ENCODE data around the gene GALNT1. TPM values are rescaled to one million over a fixed set of nuclear protein-coding genes. Genes with fewer than 3 reads are reported as not detected.

Gene GALNT1
- total RNA-seq, 4 donors from 2014 or later: 47.6 to 129 (median 73.5) TPM

DNA sequence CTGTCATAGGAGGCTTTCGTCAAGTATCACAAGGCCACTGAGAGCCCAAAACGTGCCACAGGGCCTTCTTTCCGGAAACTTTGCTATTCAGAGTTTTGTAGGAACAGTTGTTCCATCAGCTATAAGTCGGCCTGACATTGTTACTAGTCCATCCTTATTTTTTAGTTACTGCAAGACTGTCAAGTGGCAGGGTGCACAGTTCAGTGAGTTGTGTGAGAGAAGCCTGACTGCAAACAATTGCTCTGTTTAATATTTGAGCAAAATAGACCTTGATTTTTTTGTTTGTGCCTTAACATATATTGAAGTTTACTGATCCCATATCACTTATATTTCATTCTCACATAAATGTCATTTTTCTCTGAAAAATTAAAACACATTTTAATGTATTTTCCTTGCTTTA is 110.1 kb downstream of the GALNT1 start:
- 86 to 96% methylated on average over 4 of the region's 4 CpGs for WGBS, 2 donors
- intact Hi-C loops (cut with DNase I): no loop called here
- no peak for TF ChIP-seq POLR2A (IDR thresholded peaks at IDR 0.05)
- TF ChIP-seq, protein P1, sequence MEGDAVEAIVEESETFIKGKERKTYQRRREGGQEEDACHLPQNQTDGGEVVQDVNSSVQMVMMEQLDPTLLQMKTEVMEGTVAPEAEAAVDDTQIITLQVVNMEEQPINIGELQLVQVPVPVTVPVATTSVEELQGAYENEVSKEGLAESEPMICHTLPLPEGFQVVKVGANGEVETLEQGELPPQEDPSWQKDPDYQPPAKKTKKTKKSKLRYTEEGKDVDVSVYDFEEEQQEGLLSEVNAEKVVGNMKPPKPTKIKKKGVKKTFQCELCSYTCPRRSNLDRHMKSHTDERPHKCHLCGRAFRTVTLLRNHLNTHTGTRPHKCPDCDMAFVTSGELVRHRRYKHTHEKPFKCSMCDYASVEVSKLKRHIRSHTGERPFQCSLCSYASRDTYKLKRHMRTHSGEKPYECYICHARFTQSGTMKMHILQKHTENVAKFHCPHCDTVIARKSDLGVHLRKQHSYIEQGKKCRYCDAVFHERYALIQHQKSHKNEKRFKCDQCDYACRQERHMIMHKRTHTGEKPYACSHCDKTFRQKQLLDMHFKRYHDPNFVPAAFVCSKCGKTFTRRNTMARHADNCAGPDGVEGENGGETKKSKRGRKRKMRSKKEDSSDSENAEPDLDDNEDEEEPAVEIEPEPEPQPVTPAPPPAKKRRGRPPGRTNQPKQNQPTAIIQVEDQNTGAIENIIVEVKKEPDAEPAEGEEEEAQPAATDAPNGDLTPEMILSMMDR (IDR thresholded peaks at IDR 0.05): no peak
- Histone ChIP-seq H3K36me3 (peaks cover 0 to 66% (median 6%) of the 10 kb centered on the region in 3 donors), H3K9me3 (no peaks in the 10 kb centered on the region), H3K27ac (no peak overlapping the region), H3K27me3 (no peaks in the 10 kb centered on the region), H3K4me3 (no peak overlapping the region), H3K4me1 (peaks cover 0 to 7% (median 0%) of the 10 kb centered on the region in 3 donors)
- DNase-seq: no peak

DNA sequence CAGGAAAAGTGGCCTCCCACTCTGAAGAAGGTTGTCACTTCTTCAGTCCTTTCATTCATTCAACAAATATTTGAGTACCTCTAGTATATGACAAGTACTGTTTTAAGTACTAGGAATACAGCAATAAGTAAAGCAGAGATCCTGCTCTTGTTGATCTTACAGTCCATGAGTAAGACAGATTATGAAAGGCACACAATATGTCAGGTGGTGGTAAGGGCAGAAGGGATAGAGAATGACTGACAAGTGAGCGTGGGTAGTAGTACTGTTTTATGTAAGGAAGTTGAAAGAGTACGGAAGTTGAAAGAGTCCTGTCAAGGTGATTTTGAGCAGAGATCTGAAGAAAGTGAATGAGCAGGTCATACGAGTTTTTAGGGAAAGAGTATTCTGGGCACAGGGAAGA is 111.3 kb downstream of the GALNT1 start:
- Histone ChIP-seq H3K4me1 (peaks cover 0 to 7% (median 0%) of the 10 kb centered on the region in 3 donors), H3K9me3 (no peaks in the 10 kb centered on the region), H3K27ac (no peak overlapping the region), H3K36me3 (peaks cover 0 to 63% (median 6%) of the 10 kb centered on the region in 3 donors), H3K4me3 (no peak overlapping the region), H3K27me3 (no peaks in the 10 kb centered on the region)
- 77 to 87% methylated on average over 3 of the region's 3 CpGs for WGBS, 2 donors
- no peak for TF ChIP-seq POLR2A (IDR thresholded peaks at IDR 0.05)
- TF ChIP-seq, protein P1 (IDR thresholded peaks at IDR 0.05): no peak
- intact Hi-C loops (cut with DNase I): no loop called here
- no peak for DNase-seq

DNA sequence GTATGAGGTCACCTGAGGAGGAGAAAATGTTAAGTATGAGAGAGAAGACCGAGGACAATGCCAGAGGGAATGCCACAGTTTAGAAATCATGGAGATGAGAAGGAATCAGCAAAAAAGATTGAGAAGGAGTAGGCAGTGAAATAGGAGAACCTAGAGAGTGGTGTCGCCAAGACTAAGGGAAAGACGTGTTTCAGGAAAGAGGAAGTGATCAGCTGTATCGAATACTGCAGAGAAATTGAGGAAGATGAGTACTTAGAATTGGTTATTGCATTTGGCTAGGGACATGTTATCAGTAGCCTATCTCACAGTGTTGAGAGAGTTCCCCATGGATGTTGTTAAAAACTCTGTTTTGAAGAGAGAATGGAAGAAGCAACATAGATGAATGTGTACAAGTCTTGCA is 112.3 kb downstream of the GALNT1 start:
- Histone ChIP-seq H3K36me3 (peaks cover 0 to 72% (median 6%) of the 10 kb centered on the region in 3 donors), H3K9me3 (no peaks in the 10 kb centered on the region), H3K4me1 (peaks cover 0 to 7% (median 0%) of the 10 kb centered on the region in 3 donors), H3K4me3 (no peak overlapping the region), H3K27me3 (no peaks in the 10 kb centered on the region), H3K27ac (no peak overlapping the region)
- DNase-seq: no peak
- intact Hi-C loops (cut with DNase I): no loop called here
- no peak for TF ChIP-seq POLR2A (IDR thresholded peaks at IDR 0.05)
- TF ChIP-seq, protein P1 (IDR thresholded peaks at IDR 0.05): no peak
- WGBS, 2 donors: 81 to 85% methylated on average over 4 of the region's 4 CpGs

DNA sequence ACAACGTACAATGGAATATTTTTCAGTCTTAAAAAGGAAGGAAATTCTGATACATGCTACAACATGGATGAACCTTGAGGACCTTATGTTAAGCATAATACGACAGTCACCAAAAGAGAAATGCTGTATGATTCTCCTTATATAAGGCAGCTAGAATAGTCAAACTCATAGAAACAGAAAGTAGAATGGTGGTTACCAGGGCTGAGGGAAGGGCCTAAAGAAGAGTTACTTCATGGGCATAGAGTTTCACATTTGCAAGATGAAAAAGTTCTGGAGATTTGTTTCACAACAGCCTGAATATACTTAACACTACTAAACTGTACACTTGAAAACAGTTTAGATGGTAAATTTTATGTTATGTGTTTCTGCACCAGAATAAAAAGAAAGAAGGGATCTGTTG is 113.3 kb downstream of the GALNT1 start:
- Histone ChIP-seq H3K4me1 (peaks cover 0 to 7% (median 0%) of the 10 kb centered on the region in 3 donors), H3K27ac (no peak overlapping the region), H3K36me3 (peaks cover 0 to 76% (median 6%) of the 10 kb centered on the region in 3 donors), H3K4me3 (no peak overlapping the region), H3K9me3 (no peaks in the 10 kb centered on the region), H3K27me3 (no peaks in the 10 kb centered on the region)
- no peak for DNase-seq
- intact Hi-C loops (cut with DNase I): no loop called here
- 87 to 96% methylated on average over 2 of the region's 2 CpGs for whole genome bisulfite sequencing, 2 donors
- TF ChIP-seq, protein P1 (IDR thresholded peaks at IDR 0.05): no peak
- no peak for TF ChIP-seq POLR2A (IDR thresholded peaks at IDR 0.05)

DNA sequence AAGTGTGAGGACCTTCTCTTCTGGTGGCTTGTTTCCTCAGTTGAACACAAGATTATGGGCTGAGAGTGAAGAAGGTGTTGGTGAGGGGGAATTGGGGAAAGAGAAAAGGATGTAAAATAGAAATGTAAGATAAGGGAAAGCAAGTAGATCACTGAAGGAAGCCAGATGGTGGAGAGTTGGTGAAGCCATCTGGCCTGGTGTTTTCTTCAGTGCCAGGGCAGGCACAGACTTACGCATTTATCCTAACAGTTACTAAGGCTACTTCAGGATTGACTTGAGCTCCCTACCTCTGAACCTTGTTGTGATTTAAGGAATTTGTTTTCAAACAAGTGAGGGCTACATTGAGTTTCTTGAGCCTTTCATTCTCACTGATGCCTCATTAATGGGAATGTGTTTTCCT is 113.8 kb downstream of the GALNT1 start:
- Histone ChIP-seq H3K27ac (no peak overlapping the region), H3K27me3 (no peaks in the 10 kb centered on the region), H3K9me3 (no peaks in the 10 kb centered on the region), H3K36me3 (peaks cover 0 to 77% (median 6%) of the 10 kb centered on the region in 3 donors), H3K4me3 (no peak overlapping the region), H3K4me1 (peaks cover 0 to 7% (median 0%) of the 10 kb centered on the region in 3 donors)
- intact Hi-C loops (cut with DNase I): no loop called here
- no peak for TF ChIP-seq POLR2A (IDR thresholded peaks at IDR 0.05)
- TF ChIP-seq, protein P1 (IDR thresholded peaks at IDR 0.05): no peak
- no peak for DNase-seq
- WGBS, 2 donors: 92 to 100% methylated on average over 1 of the region's 1 CpG

Data from esophagus squamous epithelium (tissue), 5 donors.